Colonic mucosa (tissue), 4 donors: ENCODE results near the gene ANO10. TPM values are rescaled to one million over a fixed set of nuclear protein-coding genes. Genes with fewer than 3 reads are reported as not detected.
"Not testable (repeated sequence)": the region's sequence is repeated elsewhere in the genome, so short reads cannot be mapped to it uniquely, and the experiment has no call there.

ENCODE experiments used
- DNase-seq: peaks from one replicate; pipeline ENCODE4 v3.0.0-alpha.2; 2020
- H3K27ac ChIP-seq: fragments of 200-600 bp; one replicate; pipeline ENCODE4 v1.8.0; 2021
- H3K27me3 ChIP-seq: fragments of 200-600 bp; one replicate; pipeline ENCODE4 v1.8.0; 2021
- H3K36me3 ChIP-seq: fragments of 200-600 bp; one replicate; pipeline ENCODE4 v1.8.0; 2021
- H3K4me1 ChIP-seq: fragments of 200-600 bp; one replicate; pipeline ENCODE4 v1.8.0; 2021; ENCODE audit warnings: mild to moderate bottlenecking
- H3K4me3 ChIP-seq: fragments of 200-600 bp; one replicate; pipeline ENCODE4 v1.8.0; 2021
- H3K9ac ChIP-seq, 2 donors: one replicate each; pipeline ENCODE4 v1.7.0; 2013; ENCODE audit warnings: control low read depth in 2 of 2, low read depth in 2 of 2, low read length in 2 of 2
- H3K9me3 ChIP-seq: fragments of 200-600 bp; one replicate; pipeline ENCODE4 v1.8.0; 2021
- intact Hi-C: fragments of 100-400 bp; cut with DNase I; formaldehyde crosslinking; loops from one replicate; pipeline ENCODE4 v1.14.1; 2022
- total RNA-seq, 2 donors: library from RNA; stranded (reverse); fragmentation: NEBNext Ultra II Directional in 1 of 2; extraction: Animal tissue kit (Norgen Biotek cat#: 25700) in 1 of 2; gene quantifications; one replicate each; pipeline ENCODE4 v1.2.1, GENCODE V29; 2021
- TF ChIP-seq, protein P1 (sequence below): fragments of 200-600 bp; IDR thresholded peaks from one replicate; pipeline ENCODE4 v1.8.0; 2022; ENCODE audit warnings: antibody characterized with exemption, mild to moderate bottlenecking
- donor health status: healthy.
- donor health status: DM: no; HTN: no; CAD: no.
- donor health status: DM: no; HTN: no; CAD: no.

Gene ANO10
- total RNA-seq, 2 donors from 2014 or later, result 53.9 to 69.0 TPM

- intact Hi-C loops, result no loop called here
- H3K9ac ChIP-seq, result no peak overlapping the region
- H3K27me3 ChIP-seq, result no peaks in the 10 kb centered on the region
- no peak for DNase-seq
- TF ChIP-seq, protein P1, sequence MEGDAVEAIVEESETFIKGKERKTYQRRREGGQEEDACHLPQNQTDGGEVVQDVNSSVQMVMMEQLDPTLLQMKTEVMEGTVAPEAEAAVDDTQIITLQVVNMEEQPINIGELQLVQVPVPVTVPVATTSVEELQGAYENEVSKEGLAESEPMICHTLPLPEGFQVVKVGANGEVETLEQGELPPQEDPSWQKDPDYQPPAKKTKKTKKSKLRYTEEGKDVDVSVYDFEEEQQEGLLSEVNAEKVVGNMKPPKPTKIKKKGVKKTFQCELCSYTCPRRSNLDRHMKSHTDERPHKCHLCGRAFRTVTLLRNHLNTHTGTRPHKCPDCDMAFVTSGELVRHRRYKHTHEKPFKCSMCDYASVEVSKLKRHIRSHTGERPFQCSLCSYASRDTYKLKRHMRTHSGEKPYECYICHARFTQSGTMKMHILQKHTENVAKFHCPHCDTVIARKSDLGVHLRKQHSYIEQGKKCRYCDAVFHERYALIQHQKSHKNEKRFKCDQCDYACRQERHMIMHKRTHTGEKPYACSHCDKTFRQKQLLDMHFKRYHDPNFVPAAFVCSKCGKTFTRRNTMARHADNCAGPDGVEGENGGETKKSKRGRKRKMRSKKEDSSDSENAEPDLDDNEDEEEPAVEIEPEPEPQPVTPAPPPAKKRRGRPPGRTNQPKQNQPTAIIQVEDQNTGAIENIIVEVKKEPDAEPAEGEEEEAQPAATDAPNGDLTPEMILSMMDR, result no peak
- no peaks in the 10 kb centered on the region for H3K4me1 ChIP-seq
- no peak overlapping the region for H3K27ac ChIP-seq
- H3K4me3 ChIP-seq, result no peak overlapping the region
- no peaks in the 10 kb centered on the region for H3K9me3 ChIP-seq
- H3K36me3 ChIP-seq, result no peaks in the 10 kb centered on the region
Observed at GRCh38 chr3:43597961-43598360, 23.9 kb downstream of the ANO10 start.

DNA sequence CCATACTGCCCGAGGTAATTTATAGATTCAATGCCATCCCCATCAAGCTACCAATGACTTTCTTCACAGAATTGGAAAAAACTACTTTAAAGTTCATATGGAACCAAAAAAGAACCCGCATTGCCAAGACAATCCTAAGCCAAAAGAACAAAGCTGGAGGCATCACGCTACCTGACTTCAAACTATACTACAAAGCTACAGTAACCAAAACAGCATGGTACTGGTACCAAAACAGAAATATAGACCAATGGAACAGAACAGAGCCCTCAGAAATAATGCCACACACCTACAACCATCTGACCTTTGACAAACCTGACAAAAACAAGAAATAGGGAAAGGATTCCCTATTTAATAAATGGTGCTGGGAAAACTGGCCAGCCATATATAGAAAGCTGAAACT lies 25.6 kb downstream of the ANO10 start:
- H3K9ac ChIP-seq, H3K9me3 ChIP-seq, DNase-seq, H3K27me3 ChIP-seq, H3K4me3 ChIP-seq, H3K4me1 ChIP-seq, H3K36me3 ChIP-seq, H3K27ac ChIP-seq, intact Hi-C loops: not testable (repeated sequence)

DNA sequence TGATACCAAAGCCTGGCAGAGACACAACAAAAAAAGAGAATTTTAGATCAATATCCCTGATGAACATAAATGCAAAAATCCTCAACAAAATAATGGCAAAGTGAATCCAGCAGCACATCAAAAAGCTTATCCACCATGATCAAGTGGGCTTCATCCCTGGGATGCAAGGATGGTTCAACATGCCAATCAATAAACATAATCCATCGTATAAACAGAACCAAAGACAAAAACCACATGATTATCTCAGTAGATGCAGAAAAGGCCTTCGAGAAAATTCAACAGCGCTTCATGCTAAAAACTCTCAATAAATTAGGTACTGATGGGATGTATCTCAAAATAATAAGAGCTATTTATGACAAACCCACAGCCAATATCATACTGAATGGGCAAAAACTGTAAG lies 26.5 kb downstream of the ANO10 start:
- H3K9me3 ChIP-seq, H3K36me3 ChIP-seq, H3K9ac ChIP-seq, intact Hi-C loops, H3K4me3 ChIP-seq, H3K27me3 ChIP-seq, DNase-seq, H3K4me1 ChIP-seq, H3K27ac ChIP-seq: not testable (repeated sequence)

GRCh38 chr3:43593588-43593987 lies 28.2 kb downstream of the ANO10 start:
- DNase-seq, H3K36me3 ChIP-seq, H3K9ac ChIP-seq, H3K27ac ChIP-seq, H3K4me3 ChIP-seq, H3K4me1 ChIP-seq, intact Hi-C loops, H3K27me3 ChIP-seq, H3K9me3 ChIP-seq: not testable (repeated sequence)

DNA sequence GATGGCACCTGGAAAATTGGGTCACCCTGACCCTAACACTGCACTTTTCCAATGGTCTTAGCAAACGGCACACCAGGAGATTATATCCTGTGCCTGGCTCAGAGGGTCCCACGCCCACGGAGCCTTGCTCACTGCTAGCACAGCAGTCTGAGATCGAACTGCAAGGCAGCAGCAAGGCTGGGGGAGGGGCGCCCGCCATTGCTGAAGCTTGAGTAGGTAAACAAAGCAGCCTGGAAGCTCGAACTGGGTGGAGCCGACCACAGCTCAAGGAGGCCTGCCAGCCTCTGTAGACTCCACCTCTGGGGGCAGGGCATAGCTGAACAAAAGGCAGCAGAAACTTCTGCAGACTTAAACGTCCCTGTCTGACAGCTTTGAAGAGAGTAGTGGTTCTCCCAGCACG lies 29.9 kb downstream of the ANO10 start:
- H3K36me3 ChIP-seq, intact Hi-C loops, DNase-seq, H3K27ac ChIP-seq, H3K4me1 ChIP-seq, H3K9ac ChIP-seq, H3K4me3 ChIP-seq, H3K27me3 ChIP-seq, H3K9me3 ChIP-seq: not testable (repeated sequence)

DNA sequence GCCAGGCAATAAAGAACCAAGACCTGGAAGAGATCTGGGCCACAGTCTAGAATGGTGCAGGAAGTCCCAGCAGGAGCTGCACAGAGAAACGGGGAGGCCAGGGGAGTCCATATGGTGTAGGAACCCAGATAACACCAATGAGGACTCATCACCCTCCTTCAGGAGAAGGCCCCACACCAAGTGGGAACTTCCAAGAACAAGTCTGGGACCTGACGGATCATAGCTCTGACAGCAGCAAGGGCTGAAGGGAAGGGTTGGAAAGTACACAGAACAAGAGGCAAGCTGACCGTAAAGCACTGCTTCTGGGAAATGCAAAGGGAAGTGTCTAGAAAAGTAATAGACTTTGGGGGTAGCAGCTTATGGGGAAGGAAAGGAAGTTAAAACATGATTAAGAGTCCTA lies 34.5 kb downstream of the ANO10 start:
- H3K27ac ChIP-seq, result no peak overlapping the region
- no peak overlapping the region for H3K4me3 ChIP-seq
- intact Hi-C loops, result no loop called here
- TF ChIP-seq, protein P1, result no peak
- no peaks in the 10 kb centered on the region for H3K36me3 ChIP-seq
- no peak for DNase-seq
- no peaks in the 10 kb centered on the region for H3K27me3 ChIP-seq
- no peak overlapping the region for H3K9ac ChIP-seq
- H3K9me3 ChIP-seq, result no peaks in the 10 kb centered on the region
- H3K4me1 ChIP-seq, result no peaks in the 10 kb centered on the region

DNA sequence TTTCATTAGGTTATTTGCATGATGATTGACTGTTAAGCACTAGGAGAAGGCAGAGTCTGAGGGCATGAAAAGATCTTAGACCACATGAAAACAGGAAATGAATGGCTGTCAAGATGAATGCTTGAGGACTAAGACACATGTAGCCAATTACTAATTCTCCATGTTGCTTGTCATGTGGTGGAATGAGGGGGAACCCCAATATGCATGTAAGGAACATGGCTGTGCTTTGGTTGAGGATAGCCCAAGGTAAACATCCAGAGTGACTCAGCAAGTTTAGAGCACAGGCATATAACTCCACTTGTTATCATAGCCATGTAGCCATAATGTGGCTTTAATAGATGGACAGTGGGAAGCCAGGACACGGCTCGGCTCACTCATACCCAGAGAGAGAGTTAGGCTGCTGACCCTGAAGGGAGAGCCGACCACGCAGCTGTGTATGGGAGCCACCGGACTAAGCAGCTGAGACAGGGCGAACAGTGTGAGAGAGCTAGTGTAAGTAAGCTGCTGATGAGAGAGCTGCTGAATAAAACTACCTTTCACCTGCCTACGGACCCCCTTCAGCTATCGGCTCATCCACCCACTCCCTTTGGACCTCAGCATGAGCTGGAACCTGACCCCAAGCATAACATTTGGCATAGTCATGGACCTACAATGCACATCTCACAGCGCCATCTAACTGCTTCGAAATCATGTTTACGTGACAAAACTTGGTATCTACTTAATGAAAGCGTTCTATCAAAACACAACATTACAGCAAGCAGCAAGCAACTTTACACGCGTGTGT lies 37.6 kb downstream of the ANO10 start:
- Histone ChIP-seq H3K9ac (no peak overlapping the region), H3K36me3 (no peaks in the 10 kb centered on the region), H3K4me3 (no peak overlapping the region), H3K27me3 (no peaks in the 10 kb centered on the region), H3K4me1 (no peaks in the 10 kb centered on the region), H3K27ac (no peak overlapping the region), H3K9me3 (no peaks in the 10 kb centered on the region)
- TF ChIP-seq, protein P1, result no peak
- intact Hi-C loops, result no loop called here
- DNase-seq, result no peak
